ENCODE results near the gene HAUS7.

The HAUS7 gene

DNA sequence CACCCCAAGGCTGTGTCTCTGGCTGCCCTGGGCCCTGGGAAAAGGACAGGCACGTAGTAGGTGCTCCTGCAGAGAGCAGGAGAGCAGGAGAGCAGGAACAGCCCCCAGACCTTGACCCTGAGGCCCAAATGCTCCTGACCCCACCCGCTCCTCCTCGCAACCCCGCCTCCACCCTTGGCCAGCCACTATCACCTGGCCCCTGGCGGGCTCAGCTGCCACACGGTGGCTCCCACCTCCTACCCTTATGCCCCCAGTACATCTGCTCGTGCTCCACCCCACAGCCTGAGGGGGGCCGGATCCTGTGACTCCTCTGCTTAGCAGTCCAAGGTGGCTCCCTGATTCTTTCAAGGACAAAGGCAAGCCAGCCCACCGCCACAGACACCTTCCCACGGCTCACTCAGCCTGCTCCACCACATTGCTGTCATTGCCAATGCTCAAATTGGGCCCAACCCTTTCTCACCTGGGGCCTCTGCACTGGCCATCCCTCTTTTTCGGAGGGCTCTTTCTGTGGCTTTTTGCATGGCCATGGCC, 5.4 kb upstream of the HAUS7 start:
- DNase-seq = no peak

DNA sequence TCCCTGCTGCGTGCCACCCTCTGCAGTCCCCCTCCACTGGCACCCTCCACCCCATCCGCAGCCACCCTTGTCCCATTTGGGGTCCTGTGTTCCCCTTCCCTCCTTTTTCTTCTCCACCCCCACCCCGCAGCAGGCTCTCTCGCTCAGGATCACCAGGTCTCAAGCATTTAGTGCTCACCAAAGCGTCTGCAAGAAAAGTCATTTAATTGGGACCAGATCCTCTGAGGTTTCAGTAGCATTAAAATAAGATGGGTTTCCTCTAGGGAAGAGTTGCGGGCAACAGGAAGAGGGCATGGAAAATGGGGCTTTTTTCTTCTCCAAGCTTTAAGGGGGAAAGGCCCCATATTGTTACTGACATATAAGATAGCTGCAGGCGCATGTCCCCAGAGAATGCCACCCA, 4.9 kb upstream of the HAUS7 start:
- no peak for DNase-seq

DNA sequence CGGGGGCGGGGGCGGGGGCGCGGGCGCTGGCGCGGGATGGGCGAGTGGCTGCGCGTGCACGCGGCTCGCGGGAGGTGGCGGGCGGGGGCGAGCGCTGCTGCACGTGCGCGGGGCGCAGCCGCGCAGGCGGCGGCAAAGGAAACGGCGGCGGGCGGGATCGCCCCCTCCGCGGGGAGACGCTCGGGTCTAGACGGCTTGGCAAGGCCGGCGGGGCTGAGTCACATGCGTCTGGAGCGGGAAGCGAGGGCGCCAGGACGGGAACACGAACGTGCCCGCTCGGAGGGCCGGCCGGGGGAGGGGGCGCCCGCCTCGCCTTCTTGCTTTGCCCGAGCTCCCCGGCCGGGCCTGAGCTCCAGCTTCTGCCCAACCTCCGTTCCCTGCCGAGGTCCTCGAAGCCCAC, 4.3 kb upstream of the HAUS7 start:
- DNase-seq = no peak

DNA sequence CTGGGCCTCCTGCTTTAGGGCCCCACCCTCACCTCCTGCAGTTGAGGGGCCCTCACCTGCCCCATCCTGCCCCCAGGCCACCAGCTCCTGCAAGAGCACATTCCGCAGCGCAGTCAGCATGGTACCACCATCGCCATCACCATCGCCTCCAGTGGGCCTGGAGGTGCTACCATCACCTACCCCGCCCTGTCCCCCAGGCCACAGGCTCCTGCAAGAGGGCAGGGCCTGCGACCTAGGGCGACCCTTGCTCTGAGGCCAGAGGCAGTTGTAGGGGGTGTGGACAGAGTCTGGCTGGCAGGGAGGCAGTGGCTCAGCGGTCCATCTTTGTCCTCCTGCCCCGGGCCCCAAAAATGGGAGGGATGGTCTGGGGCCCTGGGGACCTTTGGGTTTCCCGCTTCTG, 3.9 kb upstream of the HAUS7 start:
- DNase-seq = no peak

DNA sequence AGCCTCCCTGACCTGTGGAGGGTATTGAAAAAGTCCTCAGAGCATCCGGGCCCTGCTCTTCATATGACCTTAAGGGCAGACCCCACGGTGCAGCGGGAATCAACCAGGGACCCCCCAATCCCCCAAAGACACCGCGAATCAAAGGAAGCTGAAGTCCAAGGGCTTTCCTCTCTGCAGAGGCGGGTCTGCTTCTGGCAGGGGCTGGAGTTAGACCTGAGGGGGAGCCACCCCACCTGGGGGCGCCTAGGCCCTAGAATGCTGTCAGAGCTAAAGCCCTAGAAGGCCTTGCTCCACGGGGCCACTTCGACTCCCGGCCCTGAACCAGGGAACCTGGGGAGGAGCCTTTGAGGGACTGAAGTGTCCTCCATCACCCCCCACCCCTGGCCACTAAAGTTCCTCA, 2.8 kb upstream of the HAUS7 start:
- no peak for DNase-seq

DNA sequence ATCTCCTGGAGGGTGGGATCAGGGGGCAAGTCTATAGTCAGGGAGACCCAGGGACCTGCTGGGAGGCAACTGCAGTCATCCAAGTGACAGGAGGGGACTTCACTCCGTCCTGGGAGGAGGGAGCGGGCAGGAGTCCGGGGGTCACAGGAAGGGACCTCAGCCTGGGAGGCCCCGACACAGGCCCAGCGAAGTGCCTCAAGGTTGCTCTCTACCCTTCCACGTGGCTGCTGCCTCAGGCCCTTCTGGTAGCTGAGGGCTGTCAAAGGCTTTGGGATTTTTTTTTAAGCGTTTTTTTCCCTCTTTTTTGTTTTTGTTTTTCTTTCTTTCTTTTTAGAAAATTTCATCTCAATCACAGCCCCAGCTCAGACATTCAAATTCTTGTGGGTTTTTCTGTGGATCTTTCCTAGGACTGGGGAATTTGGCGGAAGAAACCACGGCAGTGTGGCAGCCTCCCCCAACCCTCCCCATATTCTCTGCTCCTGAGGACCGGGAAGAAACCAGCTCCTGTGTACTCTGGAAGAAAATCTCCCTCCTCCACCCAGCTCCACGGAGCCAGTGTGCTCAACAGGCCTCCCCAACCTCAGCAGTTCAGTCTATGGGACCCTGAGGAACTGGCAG, 1.4 kb upstream of the HAUS7 start:
- DNase-seq = no peak

DNA sequence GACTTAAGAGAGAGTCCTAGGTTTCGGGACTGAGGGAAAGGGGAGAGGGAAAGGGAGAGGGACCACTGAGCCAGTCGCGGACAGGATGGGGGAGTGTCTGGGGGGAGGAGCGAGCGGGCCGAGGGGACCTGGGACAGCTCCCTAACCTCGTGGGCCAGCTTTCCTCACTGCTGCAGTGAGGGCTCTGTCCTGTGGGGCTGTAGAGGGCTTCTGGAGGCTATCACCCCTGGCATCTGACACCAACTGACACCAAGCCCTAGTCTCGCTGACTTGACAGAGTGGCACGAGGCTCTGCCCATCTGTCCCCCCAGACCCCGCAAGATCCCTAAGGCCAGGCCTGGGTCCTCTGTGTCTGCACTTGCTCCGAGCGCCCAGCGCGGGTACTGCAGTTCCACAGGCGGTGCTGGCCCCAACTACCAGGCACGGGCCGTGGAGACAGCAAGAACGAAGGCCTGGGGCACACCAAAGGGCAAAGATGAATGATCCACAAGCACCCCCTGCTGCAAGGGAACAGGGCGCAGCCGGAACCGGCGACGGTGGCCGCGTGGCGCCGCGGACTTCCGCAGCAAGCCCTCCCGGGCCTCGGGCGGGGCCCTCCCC, 465 bp downstream of the HAUS7 start:
- no peak for DNase-seq

DNA sequence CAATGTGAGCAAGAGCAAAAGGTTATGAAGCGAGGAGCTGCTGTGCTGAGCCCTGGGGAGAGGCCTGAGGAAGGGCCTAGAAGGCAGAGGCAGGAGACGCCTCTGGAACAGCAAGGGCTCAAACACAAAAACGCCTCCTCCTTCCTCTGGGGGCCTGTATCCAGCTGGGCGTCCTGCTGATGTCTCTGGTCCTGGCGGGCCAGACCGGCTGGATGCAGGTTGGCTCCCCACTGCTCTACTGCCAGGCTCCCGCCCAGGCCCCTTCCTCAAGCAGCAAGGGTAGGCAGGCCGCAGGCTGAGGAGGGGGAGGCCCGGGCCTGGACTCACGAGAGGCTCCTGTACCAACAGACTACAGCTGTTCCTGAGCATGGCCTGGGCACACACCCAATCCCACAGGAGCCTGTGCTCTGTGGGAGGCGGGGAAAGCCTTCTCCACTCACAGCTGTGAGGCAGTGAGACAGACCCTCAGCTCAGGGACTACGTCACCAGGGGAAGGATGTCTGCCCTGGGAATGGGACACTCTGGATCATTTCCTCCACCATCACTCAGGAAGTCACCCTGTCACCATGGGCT, 2.3 kb downstream of the HAUS7 start:
- DNase-seq = no peak

DNA sequence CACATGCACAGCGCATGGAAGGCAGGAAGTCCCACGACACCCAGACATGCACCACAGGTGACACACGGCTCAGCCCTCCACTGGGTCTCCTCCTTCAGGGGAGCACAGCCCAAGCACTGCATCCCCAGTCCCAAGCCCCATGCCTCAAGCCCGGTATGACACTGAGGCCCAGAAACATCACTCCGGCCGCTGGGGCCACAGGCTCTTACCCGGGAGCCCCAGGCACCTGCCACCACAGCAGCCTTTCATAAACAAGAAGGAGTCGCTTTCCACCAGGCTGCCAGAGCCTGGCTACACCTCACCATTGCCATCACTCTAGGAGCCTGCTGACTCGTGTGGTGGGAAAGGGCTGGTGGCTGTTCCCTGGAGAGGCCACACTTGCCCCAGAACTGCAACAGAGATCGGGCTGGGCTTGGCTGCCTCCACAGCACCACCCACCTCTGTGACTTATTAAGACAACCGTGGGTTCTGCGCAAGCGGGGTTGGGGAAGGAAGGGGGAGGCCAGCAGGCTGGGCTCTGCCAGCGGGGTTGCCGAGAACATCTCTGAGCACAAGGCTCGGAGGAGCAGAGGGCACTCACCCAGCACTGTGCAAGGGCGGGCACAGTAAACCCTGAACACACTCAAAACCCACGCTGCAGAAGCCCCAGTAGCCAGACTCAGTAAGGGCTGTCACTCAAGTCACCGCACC, 4.5 kb downstream of the HAUS7 start:
- DNase-seq = no peak

DNA sequence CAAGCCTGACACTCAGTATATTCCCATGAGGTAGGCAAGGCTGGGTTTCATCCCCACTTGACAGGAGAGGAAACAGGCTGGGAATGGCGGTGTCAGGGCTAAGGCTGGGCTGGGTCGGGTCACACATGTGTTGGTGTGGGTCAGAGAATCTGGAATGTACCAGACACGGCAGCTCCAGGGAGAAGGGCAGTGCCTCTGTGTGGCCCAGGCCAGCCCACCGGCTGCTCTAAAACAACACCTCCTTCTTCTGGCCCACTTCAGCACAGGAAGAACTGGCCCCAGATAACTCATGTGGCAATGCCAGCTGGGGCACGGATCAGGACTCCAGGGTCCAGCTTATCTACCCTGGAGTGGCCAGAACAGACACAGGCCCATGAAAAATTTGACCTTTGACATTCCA, 6.3 kb downstream of the HAUS7 start:
- DNase-seq = no peak

DNA sequence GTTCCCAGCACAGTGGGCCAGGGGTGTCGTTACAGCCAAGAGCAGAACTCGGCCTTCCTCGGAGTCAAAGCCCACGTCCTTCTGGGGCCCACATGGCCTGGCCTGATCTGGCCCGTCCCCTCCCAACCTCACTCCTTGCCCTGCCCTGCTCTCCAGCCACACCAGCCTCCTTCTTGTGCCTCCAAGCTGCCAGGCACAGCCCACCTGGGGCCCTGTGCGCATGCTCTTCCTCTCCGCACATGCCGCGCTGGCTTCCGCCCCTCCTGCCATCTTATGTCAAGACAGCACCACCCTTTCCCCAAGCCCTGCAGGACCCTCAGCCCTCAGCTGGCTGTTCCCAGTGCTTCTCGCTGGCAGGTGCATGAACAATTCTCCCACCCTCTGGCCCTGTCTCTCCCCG, 6.8 kb downstream of the HAUS7 start:
- DNase-seq = no peak

DNA sequence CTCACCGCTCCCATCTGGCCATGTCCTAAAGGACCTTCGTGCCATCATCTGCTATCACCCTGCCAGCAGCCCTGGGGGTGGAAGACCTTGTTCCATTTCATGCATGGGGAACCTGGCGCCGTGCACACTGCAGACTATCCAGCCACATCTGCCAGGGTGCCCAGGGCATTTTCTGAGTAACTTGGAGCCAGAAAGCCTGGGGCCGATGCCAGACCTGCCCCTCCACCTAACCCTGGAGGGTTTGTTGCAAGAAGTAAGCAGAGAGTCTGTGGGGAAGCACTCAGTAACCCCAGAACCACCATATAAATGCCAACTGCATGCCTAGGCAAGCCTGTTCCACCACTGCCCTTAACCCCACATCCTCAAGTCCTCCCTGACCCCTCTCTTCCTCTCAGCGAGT, 7.3 kb downstream of the HAUS7 start:
- DNase-seq = no peak

DNA sequence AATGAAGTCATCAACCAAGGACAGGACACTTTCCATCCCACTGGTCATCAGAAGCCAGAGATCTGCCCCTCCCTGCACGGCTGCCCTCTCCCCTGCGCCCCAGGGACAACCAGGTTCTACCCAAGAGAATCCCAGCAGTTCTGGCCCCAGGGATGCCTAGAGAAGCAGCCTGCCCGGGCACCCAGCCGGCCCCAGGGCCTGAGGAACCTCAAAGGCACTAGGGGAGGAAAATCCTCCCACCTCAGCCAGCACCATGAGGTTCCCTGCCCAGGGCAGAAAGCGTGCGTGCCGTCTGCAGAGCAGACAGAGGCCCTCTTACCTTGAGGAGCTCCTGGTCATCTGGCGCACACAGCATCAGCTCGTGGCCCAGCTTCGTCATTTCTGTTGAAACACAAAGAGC, 8.1 kb downstream of the HAUS7 start:
- no peak for DNase-seq

DNA sequence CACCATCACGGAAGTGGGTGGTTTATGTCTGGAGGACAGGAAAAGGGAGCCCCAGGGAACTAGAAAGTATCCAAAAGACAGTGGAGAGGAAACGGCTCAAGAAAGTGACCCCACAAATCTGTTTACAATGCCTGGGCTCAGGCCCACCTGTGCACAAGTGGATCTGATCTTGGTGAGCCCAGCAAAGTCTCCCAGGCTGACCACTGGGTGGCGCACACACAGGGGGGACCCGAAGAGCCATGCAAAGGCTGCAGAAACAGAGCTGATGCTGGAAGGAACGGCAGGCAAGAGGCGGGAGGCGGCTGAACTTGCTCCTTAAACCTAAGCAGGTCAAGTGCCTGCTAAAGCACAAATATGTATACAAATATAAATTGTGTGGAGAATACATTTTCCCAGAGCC, 9.6 kb downstream of the HAUS7 start:
- peak; percentile 46 for DNase-seq

DNA sequence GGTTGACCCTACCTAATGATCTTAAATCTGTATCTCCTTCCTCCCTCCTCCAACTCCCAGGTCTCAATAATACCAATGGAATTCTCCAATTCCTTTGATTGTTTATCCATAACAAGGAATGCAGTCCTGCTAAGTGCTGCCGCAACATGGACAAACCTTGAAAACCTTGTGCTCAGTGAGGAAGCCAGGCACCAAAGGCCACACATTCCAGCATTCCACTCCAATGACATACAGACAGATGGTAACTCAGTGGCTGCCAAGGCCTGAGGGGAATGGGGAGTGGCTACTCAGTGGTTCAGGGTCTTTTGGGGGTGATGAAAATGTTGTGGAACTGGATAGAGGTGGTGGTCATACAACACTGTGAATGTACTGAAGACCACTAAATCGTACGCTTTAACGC, 10.4 kb downstream of the HAUS7 start:
- DNase-seq = no peak

DNA sequence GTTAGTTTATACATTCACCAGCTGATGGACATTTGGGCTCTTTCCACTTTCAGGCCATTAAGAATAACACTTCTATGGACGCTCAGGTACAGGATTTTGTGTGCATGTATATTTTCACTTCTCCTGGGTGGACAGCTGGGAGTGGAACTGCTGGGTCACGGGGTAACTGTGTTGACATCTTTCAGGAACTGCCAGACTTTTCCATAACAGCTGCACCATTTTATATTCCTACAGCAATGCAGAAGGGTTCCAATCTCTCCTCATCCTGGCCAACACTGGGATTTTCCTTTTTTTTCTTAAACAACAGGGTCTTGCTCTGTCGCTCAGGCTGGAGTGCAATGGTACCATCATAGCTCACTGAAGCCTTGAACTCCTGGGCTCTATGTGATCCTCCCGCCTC, 11.9 kb downstream of the HAUS7 start:
- DNase-seq = no peak

DNA sequence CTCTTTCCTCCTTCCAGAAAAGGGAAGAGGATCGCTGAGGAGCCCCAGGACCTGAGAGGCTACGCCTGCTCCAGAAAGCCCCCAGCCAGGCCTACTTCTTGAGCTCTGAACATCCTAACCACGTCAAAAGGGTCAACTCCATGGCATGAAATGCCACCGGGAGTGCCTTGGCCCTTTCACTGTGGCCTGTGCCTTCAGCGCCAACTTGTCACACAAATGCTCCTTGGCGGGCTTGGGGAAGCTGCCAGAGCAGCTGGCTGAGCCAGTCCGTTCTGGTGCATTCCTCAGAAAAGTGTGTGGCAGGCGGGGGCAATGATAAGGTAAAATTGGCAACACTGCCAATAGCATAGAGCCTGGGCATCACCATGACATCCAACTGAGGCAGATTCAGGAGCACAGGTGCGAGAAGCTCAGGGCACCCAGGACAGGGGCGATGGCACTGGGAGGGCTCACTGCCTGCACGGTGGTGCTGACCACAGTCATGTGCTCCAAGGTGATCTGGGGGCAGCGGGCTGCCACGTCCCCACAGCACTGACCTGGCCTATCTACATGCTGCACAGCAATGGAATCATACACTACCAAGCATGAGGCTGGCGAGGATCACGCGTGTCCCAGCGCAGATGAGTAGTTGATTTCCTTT, 12.4 kb downstream of the HAUS7 start:
- DNase-seq = no peak

DNA sequence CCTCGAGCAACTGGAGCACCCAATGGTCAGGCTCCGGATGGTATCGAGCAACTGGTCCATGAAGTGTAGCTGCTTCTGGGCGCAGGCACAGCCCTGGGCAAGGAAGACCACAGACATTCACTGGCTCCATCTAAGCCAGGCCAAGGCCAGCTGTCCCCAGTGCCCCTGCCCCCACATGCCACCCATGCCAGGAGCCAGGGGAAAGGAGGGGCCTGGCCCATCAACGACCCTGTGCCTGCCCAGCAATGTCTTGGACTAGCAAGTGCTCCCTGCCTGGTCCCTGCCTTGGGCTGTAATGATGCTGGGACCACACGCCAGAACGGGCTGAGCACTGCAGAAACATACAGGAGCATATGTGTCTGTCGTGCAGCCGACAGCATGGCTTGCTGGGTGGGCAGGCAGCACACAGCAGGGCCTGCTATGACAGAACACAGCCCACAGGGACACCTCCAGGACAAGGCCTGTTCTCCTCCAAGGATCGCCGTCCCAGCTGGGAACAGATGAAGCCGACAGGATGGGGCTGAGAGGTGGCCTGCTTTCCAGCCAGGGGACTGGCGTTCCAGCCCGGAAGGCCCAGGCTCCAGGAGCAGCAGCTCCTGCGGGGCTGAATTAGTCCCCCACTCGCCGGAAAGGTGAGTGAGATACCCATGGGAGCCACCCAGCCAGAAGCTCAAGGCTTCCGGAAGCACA, 13.1 kb downstream of the HAUS7 start:
- no peak for DNase-seq

DNA sequence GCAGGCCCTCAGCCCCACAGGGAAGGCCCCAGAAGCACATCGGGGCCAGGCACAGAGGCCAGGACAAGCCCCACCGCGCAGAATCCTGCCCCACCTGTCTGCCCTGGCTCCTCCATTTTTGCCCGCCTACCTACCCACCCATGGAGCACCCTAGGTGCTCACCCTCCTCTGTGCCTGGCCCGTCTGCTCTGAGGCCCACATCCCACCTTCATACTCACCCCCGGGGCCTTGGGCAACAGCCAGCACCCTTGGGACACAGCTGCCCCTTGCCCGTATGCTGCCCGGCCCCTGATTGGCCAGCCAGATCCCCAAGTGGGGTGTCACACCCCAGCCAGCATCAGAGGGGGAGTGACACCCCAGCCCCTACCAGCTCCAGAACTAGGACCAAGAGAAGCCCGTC, 13.7 kb downstream of the HAUS7 start:
- DNase-seq = no peak

DNA sequence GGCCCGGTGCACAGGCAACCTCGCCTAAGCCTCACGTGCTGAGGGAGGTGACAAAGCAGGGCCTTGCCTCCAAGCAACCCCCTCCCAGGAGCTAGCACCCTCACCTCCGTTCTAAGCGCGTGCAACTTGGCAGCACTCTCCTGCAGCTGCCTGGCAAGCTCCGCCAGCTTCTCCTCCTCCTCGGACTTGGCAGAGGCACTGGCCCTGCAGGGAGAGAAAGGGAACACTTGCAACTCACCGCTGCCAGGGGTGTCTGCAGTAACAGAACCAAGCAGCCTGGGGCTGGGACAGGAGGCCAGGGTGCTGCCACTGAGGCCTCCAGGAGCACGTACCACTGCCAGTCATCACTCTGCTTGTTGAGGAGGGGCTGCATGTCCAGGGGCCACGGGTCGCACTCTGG, 14.2 kb downstream of the HAUS7 start:
- no peak for DNase-seq

DNA sequence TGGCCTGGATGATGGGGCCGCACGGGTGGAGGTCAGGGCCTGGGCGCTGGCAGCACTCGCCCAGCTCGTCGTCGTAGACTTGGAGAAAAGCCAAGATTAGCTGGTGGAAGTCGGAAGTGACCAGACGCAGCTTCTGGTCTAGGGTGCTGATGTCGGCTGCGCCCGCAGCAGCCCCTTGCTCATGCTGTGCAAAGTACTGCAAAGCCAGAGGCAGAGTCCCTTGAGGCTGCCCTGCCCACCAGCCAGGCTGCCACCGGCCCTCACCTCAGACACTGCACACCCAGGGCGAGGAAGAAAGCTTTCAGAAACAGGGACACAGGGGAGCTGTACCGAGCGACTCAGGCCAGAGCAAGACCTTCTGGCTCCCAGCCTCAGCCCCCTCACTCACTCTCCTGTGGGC, 14.8 kb downstream of the HAUS7 start:
- no peak for DNase-seq

DNA sequence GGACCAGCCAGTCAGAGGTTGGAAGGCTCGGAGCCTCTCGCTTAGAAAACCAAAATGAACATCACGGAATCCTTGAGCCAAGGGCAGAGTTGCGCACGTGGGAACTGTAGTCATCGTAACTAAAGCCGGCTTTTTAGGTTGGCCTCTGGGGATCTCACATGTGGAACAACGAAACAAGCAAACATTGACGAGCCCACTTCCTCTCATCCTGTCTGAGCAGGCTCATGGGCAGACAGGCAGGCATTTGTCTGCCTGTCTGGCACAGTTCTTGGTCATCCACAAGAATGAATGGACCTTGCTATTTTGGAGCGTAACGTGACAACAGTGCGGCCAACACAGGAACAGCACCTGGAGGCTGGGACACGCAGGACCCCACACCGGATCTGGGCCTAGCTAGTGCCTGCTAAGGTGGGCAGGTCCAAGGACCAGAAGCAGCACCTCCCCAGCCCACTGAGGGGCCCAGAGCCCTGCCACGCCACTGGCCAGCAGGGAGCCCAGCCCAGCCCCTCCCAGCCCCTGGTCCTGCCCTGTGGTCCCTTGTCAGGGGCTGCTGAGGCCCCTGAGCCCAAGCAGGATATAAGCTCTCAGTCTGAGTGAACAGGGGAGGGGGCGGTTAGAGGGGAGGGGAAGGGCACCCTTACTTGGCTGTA, 15.3 kb downstream of the HAUS7 start:
- no peak for DNase-seq

DNA sequence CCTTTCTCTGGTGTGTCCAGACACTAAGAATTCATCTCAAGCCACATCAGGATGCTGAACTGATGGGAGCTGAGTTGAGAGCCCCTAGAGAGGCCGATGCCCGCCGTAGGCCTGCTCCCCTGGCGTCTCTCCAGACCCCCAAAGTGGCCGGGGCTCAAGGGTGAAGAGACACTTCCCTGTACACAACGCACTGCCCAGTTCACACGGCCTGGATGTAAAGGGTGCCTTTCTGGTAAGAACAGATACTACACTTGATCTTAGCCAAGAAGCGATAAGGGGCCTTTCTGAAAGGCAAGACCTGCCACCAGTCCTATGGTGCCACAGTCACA, 19.5 kb downstream of the HAUS7 start:
- no peak for DNase-seq

All from DMS 273 treated with DMSO at 0.1 percent for 48 hours (cell line).